HepG2 (cell line): ENCODE data around the gene TCF20. TPM values are rescaled to one million over a fixed set of nuclear protein-coding genes. Genes with fewer than 3 reads are reported as not detected.

Experiments
- ATAC-seq: fragments of 200-7000 bp; cut with Tn5 transposase; 3 replicates; pipeline ENCODE4 v1.9.1; 2020; ENCODE audit warnings: mild to moderate bottlenecking, moderate library complexity
- BruUV-seq: library from RNA; stranded (reverse); fragments of 400-500 nt; replicated peaks from 2 replicates; lab custom pipeline; 2021; lab: Mats Ljungman, UMichigan
- CTCF ChIA-PET: fragments of 300-600 bp; formaldehyde crosslinking; extraction: SDS; loops from one replicate; lab custom pipeline; 2021; ENCODE audit warnings: low total read pairs, inconsistent platforms, low intra/inter-chr PET ratio; lab: Yijun Ruan, JAX
- POLR2A ChIA-PET: fragments of 350-600 bp; sonication (Branson Sonifier 250); formaldehyde crosslinking; loops from one replicate; lab custom pipeline; 2020; ENCODE audit warnings: antibody characterized with exemption, inconsistent platforms; lab: Yijun Ruan, JAX
- DNase-seq: peaks from one replicate; pipeline ENCODE4 v3.0.0-alpha.2; 2015; ENCODE audit warnings: low spot score
- FAIRE-seq: peaks from 3 replicates; lab custom pipeline; 2011; peaks lifted over from hg19 to GRCh38; lab: Jason Lieb, UNC
- H2AFZ ChIP-seq: one replicate; pipeline ENCODE4 v1.6.1; 2011; ENCODE audit warnings: low read length, inconsistent platforms
- H3K27ac ChIP-seq: fragments of 300-600 bp; 3 replicates; pipeline ENCODE4 v1.8.0; 2011; ENCODE audit warnings: mixed run types, mild to moderate bottlenecking, mixed read lengths, low read length, inconsistent platforms; ENCODE audit not compliant: insufficient read depth; ENCODE audit errors: extremely low read length
- H3K27me3 ChIP-seq, 2 experiments: fragments of 200-600 bp in 1 of 2; 2 replicates in 1 of 2; 3 replicates in 1 of 2; pipeline versions ENCODE4 v1.6.0 to v1.8.0; 2011; ENCODE audit warnings: low read length in 2 of 2, mild to moderate bottlenecking in 2 of 2, moderate library complexity in 2 of 2, inconsistent platforms in 1 of 2; ENCODE audit not compliant: insufficient read depth in 2 of 2, control insufficient read depth in 1 of 2
- H3K36me3 ChIP-seq, 2 experiments: fragments of 200-600 bp in 1 of 2; replicated peaks in 1 of 2; 2 replicates in 1 of 2; 3 replicates in 1 of 2; pipeline versions ENCODE4 v1.5.1 to v1.8.0; 2011; ENCODE audit warnings: low read length in 2 of 2, inconsistent platforms in 1 of 2; ENCODE audit not compliant: insufficient read depth in 2 of 2, control insufficient read depth in 1 of 2
- H3K4me1 ChIP-seq: 2 replicates; pipeline ENCODE4 v1.5.1; 2012; ENCODE audit warnings: low read length, inconsistent platforms; ENCODE audit not compliant: insufficient read depth
- H3K4me2 ChIP-seq: 2 replicates; pipeline ENCODE4 v1.6.0; 2011; ENCODE audit warnings: low read depth, low read length, inconsistent platforms
- H3K4me3 ChIP-seq, 3 experiments: fragments of 200-600 bp in 1 of 3; sonication (generic), shearing (Covaris generic) in 1 of 3; replicated peaks in 1 of 3; 2 replicates each; pipeline ENCODE4 v1.5.1; 2011 to 2016; ENCODE audit warnings: low read length in 3 of 3, inconsistent platforms in 2 of 3, low read depth in 2 of 3, mild to moderate bottlenecking in 2 of 3, control low read depth in 1 of 3, mixed read lengths in 1 of 3; ENCODE audit not compliant: insufficient read depth in 1 of 3
- H3K79me2 ChIP-seq: one replicate; pipeline ENCODE4 v1.6.1; 2011; ENCODE audit warnings: low read length, inconsistent platforms; ENCODE audit not compliant: insufficient read depth
- H3K9ac ChIP-seq: 2 replicates; pipeline ENCODE4 v1.6.0; 2011; ENCODE audit warnings: mild to moderate bottlenecking, low read depth, low read length, inconsistent platforms; ENCODE audit not compliant: insufficient read depth
- H3K9me3 ChIP-seq: 2 replicates; pipeline ENCODE4 v1.5.1; 2012; ENCODE audit warnings: mild to moderate bottlenecking, low read length
- H4K20me1 ChIP-seq: 2 replicates; pipeline ENCODE4 v1.6.0; 2011; ENCODE audit warnings: inconsistent platforms, mild to moderate bottlenecking, low read length, moderate library complexity; ENCODE audit not compliant: insufficient read depth
- ARID5B ChIP-seq: IDR thresholded peaks from 2 replicates; pipeline ENCODE4 v1.4.0; 2020; ENCODE audit warnings: mild to moderate bottlenecking, missing genetic modification reagents
- CAMTA2 ChIP-seq: sonication (generic); formaldehyde crosslinking; IDR thresholded peaks from 2 replicates; pipeline ENCODE4 v1.4.0; 2020; ENCODE audit warnings: mild to moderate bottlenecking, missing genetic modification reagents, borderline replicate concordance
- MAZ ChIP-seq, 2 experiments: sonication (generic) in 1 of 2; formaldehyde crosslinking in 1 of 2; IDR thresholded peaks; 2 replicates each; pipeline versions ENCODE4 v1.5.0 to v1.6.1; 2012 to 2020; ENCODE audit warnings: low read depth in 2 of 2, mild to moderate bottlenecking in 2 of 2, borderline replicate concordance in 1 of 2, improper control_type of control experiment in 1 of 2, low read length in 1 of 2, missing genetic modification reagents in 1 of 2, moderate library complexity in 1 of 2
- NFE2L2 ChIP-seq: fragments of 150-350 bp; IDR thresholded peaks from 2 replicates; pipeline ENCODE4 v1.6.1; 2014; ENCODE audit warnings: low read length
- WGBS: methylation state at CpG from one replicate; pipeline ENCODE4 v1.1.6; 2017; ENCODE audit warnings: low lambda C conversion rate; 5-methylcytosine and 5-hydroxymethylcytosine counted together
- in situ Hi-C: cut with HindIII; loops from 2 replicates; pipeline ENCODE4 v1.10.0; 2017; ENCODE audit warnings: low pct_unique_long_range_greater_than_20kb; ENCODE audit not compliant: extremely low pct_ligation_motif_present
- intact Hi-C: fragments of 100-400 bp; cut with micrococcal nuclease; formaldehyde crosslinking; loops from one replicate; pipeline ENCODE4 v1.10.0; 2022; ENCODE audit not compliant: unreplicated experiment
- polyA plus RNA-seq, 8 experiments: library from polyadenylated mRNA; depleted of rRNA in 3 of 8; stranded (reverse) in 7 of 8; unstranded in 1 of 8; fragments of >200 nt; fragmentation: Illumina TruSeq in 4 of 8; extraction: Trizol in 4 of 8; gene quantifications; 2 replicates each; pipeline versions ENCODE4 v1.2.1 to v1.2.3, GENCODE V29; 2011 to 2016; ENCODE audit warnings: low read depth in 4 of 8, missing spikeins in 1 of 8, mixed read lengths in 1 of 8; ENCODE audit not compliant: insufficient read depth in 1 of 8
- total RNA-seq, 5 experiments: library from RNA; depleted of rRNA; stranded (reverse); fragments of >200 nt; fragmentation: Illumina TruSeq; extraction: Trizol; gene quantifications; 2 replicates each; pipeline ENCODE4 v1.2.3, GENCODE V29; 2016; ENCODE audit warnings: low read depth in 1 of 5

The TCF20 gene
- total and polyA plus RNA-seq, 2 of the 13 experiments (the other 11 are each of a cell fraction or from before 2014, with no cell fraction given) = 12.8 to 23.7 TPM

- peak; percentile 93 for TF ChIP-seq ARID5B (CRISPR knock-in tag)
- TF ChIP-seq CAMTA2 (CRISPR knock-in tag) = no peak
- TF ChIP-seq, all 625 proteins: peak for 307
Measured at GRCh38 chr22:42313804-42314581, 43.5 kb upstream of the TCF20 start (continued).

- DNase-seq (no peak), ATAC-seq (peak; percentile 18; the same call in 2 of the 3 replicates), FAIRE-seq (no peak)
- no peak overlapping the region for H3K4me3 ChIP-seq
- no peaks in the 10 kb centered on the region for H3K36me3 ChIP-seq
- no peak overlapping the region for H3K9ac ChIP-seq
- ChIA-PET POLR2A (interaction anchor here (0.7 to 1.9 kb wide), 3 partner anchors 8 to 223 kb away, joined by 3 to 5 read pairs (median 5); partner anchors contain the start of gene NDUFA6), CTCF (interaction anchor here (1.4 to 1.6 kb wide), 2 partner anchors 44 to 144 kb away, joined by 6 to 46 read pairs; no protein-coding TSS in a partner anchor)
- no peaks in the 10 kb centered on the region for H3K79me2 ChIP-seq
- BruUV-seq = no TSS peak
- H3K4me1 ChIP-seq = peaks cover 47% of the 10 kb centered on the region
- H2AFZ ChIP-seq = no peak overlapping the region
- H3K27ac ChIP-seq = no peak overlapping the region
- WGBS = 33% methylated on average over 2 of the region's 7 CpGs
- H4K20me1 ChIP-seq = no peaks in the 10 kb centered on the region
- in situ Hi-C loops = loop anchor here (5.0 kb wide), 1 partner anchor 141 kb away; no protein-coding TSS in a partner anchor
- TF ChIP-seq NFE2L2 (no peak), MAZ (IDR thresholded peaks at IDR 0.05; ENCODE audit: borderline replicate concordance, low read depth, low read length) (no peak), MAZ (CRISPR knock-in tag; IDR thresholded peaks at IDR 0.05; ENCODE audit: low read depth) (no peak; the same call in 1 of the 2 replicates)
- TF ChIP-seq, all 625 proteins: peak for 0
- Histone ChIP-seq H3K4me2 (peak overlapping the region; percentile 58; the same call in 1 of the 2 replicates), H3K9me3 (no peaks in the 10 kb centered on the region), H3K27me3 (peaks cover 4 to 36% of the 10 kb centered on the region in 2 experiments; a peak in 4 of 5 replicates)
- intact Hi-C loops = no loop called here
Measured at GRCh38 chr22:42313204-42313603, 42.8 kb upstream of the TCF20 start.
